ENCODE results near the gene ZGPAT. TPM values are rescaled to one million over a fixed set of nuclear protein-coding genes. Genes with fewer than 3 reads are reported as not detected.

Gene ZGPAT
- polyA plus RNA-seq, 1 donor from 2014 or later = 60.8 TPM

- H3K4me2 ChIP-seq (ENCODE audit: low read length) = no peak overlapping the region
- no peaks in the 10 kb centered on the region for H3K9me3 ChIP-seq (ENCODE audit: low read length)
- H3K27me3 ChIP-seq (ENCODE audit: insufficient read depth, low read depth, low read length) = no peaks in the 10 kb centered on the region
- H3K27ac ChIP-seq (ENCODE audit: low read length) = no peak overlapping the region
- H3K9me2 ChIP-seq (ENCODE audit: insufficient read depth, low read length) = no peaks in the 10 kb centered on the region
- no peak overlapping the region for H3K9ac ChIP-seq (ENCODE audit: low read length)
- H3F3A ChIP-seq (ENCODE audit: insufficient read depth, low read length, poor library complexity, severe bottlenecking) = no peaks in the 10 kb centered on the region
- H4K20me1 ChIP-seq (ENCODE audit: insufficient read depth) = no peaks in the 10 kb centered on the region
- no peaks in the 10 kb centered on the region for H3K79me2 ChIP-seq (replicated peaks; ENCODE audit: insufficient read depth, low read length)
- TF ChIP-seq MXI1 (conservative IDR thresholded peaks at IDR 0.05; ENCODE audit: poor library complexity, severe bottlenecking) (no peak), REST (IDR thresholded peaks at IDR 0.05; ENCODE audit: borderline replicate concordance) (no peak), SMC3 (conservative IDR thresholded peaks at IDR 0.05; ENCODE audit: poor library complexity) (no peak)
- TF ChIP-seq, protein P1, sequence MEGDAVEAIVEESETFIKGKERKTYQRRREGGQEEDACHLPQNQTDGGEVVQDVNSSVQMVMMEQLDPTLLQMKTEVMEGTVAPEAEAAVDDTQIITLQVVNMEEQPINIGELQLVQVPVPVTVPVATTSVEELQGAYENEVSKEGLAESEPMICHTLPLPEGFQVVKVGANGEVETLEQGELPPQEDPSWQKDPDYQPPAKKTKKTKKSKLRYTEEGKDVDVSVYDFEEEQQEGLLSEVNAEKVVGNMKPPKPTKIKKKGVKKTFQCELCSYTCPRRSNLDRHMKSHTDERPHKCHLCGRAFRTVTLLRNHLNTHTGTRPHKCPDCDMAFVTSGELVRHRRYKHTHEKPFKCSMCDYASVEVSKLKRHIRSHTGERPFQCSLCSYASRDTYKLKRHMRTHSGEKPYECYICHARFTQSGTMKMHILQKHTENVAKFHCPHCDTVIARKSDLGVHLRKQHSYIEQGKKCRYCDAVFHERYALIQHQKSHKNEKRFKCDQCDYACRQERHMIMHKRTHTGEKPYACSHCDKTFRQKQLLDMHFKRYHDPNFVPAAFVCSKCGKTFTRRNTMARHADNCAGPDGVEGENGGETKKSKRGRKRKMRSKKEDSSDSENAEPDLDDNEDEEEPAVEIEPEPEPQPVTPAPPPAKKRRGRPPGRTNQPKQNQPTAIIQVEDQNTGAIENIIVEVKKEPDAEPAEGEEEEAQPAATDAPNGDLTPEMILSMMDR (IDR thresholded peaks at IDR 0.05; ENCODE audit: poor library complexity, severe bottlenecking) = no peak
- no peaks in the 10 kb centered on the region for H3K36me3 ChIP-seq (ENCODE audit: insufficient read depth, low read length)
- H2AFZ ChIP-seq (ENCODE audit: low read depth, low read length) = no peak overlapping the region
- no peak overlapping the region for H3K4me3 ChIP-seq (ENCODE audit: low read length)
These were observed 61.0 kb downstream of the ZGPAT start for GRCh38 chr20:63768591-63769515.

GRCh38 chr20:63769891-63770474, 62.1 kb downstream of the ZGPAT start:
- H3K9me2 ChIP-seq (ENCODE audit: insufficient read depth, low read length) = no peaks in the 10 kb centered on the region
- H3K27ac ChIP-seq (ENCODE audit: low read length) = no peak overlapping the region
- TF ChIP-seq SMC3 (conservative IDR thresholded peaks at IDR 0.05; ENCODE audit: poor library complexity) = no peak
- no peak for TF ChIP-seq MXI1 (conservative IDR thresholded peaks at IDR 0.05; ENCODE audit: poor library complexity, severe bottlenecking)
- TF ChIP-seq POLR2AphosphoS5 (IDR thresholded peaks at IDR 0.05) = no peak
- no peak for TF ChIP-seq REST (IDR thresholded peaks at IDR 0.05; ENCODE audit: borderline replicate concordance)
- H3K9me3 ChIP-seq (ENCODE audit: low read length) = no peaks in the 10 kb centered on the region
- H3K79me2 ChIP-seq (replicated peaks; ENCODE audit: insufficient read depth, low read length) = peaks cover 3% of the 10 kb centered on the region
- no peaks in the 10 kb centered on the region for H3F3A ChIP-seq (ENCODE audit: insufficient read depth, low read length, poor library complexity, severe bottlenecking)
- no peaks in the 10 kb centered on the region for H3K36me3 ChIP-seq (ENCODE audit: insufficient read depth, low read length)
- no peak overlapping the region for H3K4me3 ChIP-seq (ENCODE audit: low read length)
- H3K27me3 ChIP-seq (ENCODE audit: insufficient read depth, low read depth, low read length) = no peaks in the 10 kb centered on the region
- H3K9ac ChIP-seq (ENCODE audit: low read length) = no peak overlapping the region
- no peaks in the 10 kb centered on the region for H4K20me1 ChIP-seq (ENCODE audit: insufficient read depth)
- H2AFZ ChIP-seq (ENCODE audit: low read depth, low read length) = no peak overlapping the region
- no peak overlapping the region for H3K4me2 ChIP-seq (ENCODE audit: low read length)
